ENCODE measurements around the gene DDX53.

GRCh38 chrX:23012162-23012561, 12.4 kb downstream of the DDX53 start:
- no peak for TF ChIP-seq CTCF (conservative IDR thresholded peaks at IDR 0.05; ENCODE audit: low read length)
- no peak for TF ChIP-seq EZH2phosphoT487 (IDR thresholded peaks at IDR 0.05; ENCODE audit: borderline replicate concordance)
